Kidney (tissue), 14 donors: ENCODE results near the gene CUEDC1. TPM values are rescaled to one million over a fixed set of nuclear protein-coding genes. Genes with fewer than 3 reads are reported as not detected.

ENCODE experiments used
- DNase-seq, 5 donors: peaks; one replicate each; pipeline ENCODE4 v3.0.0-alpha.2; 2013 to 2020
- FAIRE-seq: peaks from 2 replicates; lab custom pipeline; 2012; peaks lifted over from hg19 to GRCh38; lab: Jason Lieb, UNC
- H3K27ac ChIP-seq, 2 donors: one replicate each; pipeline ENCODE4 v1.7.0; 2013; ENCODE audit warnings: low read depth in 2 of 2, low read length in 2 of 2, inconsistent platforms in 1 of 2
- H3K27me3 ChIP-seq: one replicate; pipeline ENCODE4 v1.7.1; 2013; ENCODE audit warnings: low read length, inconsistent platforms; ENCODE audit not compliant: control insufficient read depth, insufficient read depth
- H3K36me3 ChIP-seq, 3 donors: one replicate each; pipeline versions ENCODE4 v1.7.0 to v1.7.1; 2013; ENCODE audit warnings: low read length in 3 of 3, control low read depth in 1 of 3, inconsistent platforms in 1 of 3; ENCODE audit not compliant: insufficient read depth in 3 of 3, control insufficient read depth in 2 of 3
- H3K4me1 ChIP-seq, 3 donors: one replicate each; pipeline versions ENCODE4 v1.7.0 to v1.7.1; 2013; ENCODE audit warnings: low read length in 3 of 3, inconsistent platforms in 1 of 3, low read depth in 1 of 3; ENCODE audit not compliant: control insufficient read depth in 2 of 3, insufficient read depth in 2 of 3
- H3K4me3 ChIP-seq, 3 donors: one replicate each; pipeline versions ENCODE4 v1.7.0 to v1.8.1; 2013; ENCODE audit warnings: low read length in 3 of 3, control low read depth in 1 of 3, inconsistent platforms in 1 of 3
- H3K9ac ChIP-seq, 3 donors: one replicate each; pipeline versions ENCODE4 v1.7.0 to v1.7.1; 2013; ENCODE audit warnings: low read length in 3 of 3, control low read depth in 1 of 3, inconsistent platforms in 1 of 3
- H3K9me3 ChIP-seq, 3 donors: one replicate each; pipeline versions ENCODE4 v1.7.0 to v1.7.1; 2013; ENCODE audit warnings: low read length in 3 of 3, control low read depth in 1 of 3, inconsistent platforms in 1 of 3; ENCODE audit not compliant: control insufficient read depth in 2 of 3, insufficient read depth in 1 of 3
- CTCF ChIP-seq: IDR thresholded peaks from 3 replicates; pipeline ENCODE4 v1.5.1; 2012; ENCODE audit warnings: mild to moderate bottlenecking, moderate library complexity, borderline replicate concordance; ENCODE audit not compliant: insufficient read depth; ENCODE audit errors: extremely low read depth
- intact Hi-C: fragments of 100-400 bp; cut with DNase I; formaldehyde crosslinking; loops from one replicate; pipeline ENCODE4 v1.11.1; 2022
- polyA plus RNA-seq: library from polyadenylated mRNA; stranded (reverse); fragments of 350-450 nt; fragmentation: Illumina TruSeq; extraction: RNeasy Lipid Tissue Mini Kit (QIAGEN cat#74804); gene quantifications from one replicate; pipeline ENCODE4 v1.2.3, GENCODE V29; 2014; ENCODE audit warnings: low read depth, low replicate concordance; ENCODE audit not compliant: insufficient read depth
- total RNA-seq: library from RNA; stranded (reverse); fragmentation: NEBNext Ultra II Directional; extraction: Animal tissue kit (Norgen Biotek cat#: 25700); gene quantifications from one replicate; pipeline ENCODE4 v1.2.1, GENCODE V29; 2021
- donor health status: control.
- donor health status: control.
- donor health status: control.
- donor health status: control.
- donor health status: control.
- donor health status: DM: yes; HTN: yes; CAD: no.
- donor health status: Normal renal cell carcinoma (clear cell type).

Gene CUEDC1
- total and polyA plus RNA-seq, 2 donors from 2014 or later, result 33.0 to 52.3 TPM

- TF ChIP-seq CTCF, result no peak
- H3K9me3 ChIP-seq, result no peaks in the 10 kb centered on the region
- no peaks in the 10 kb centered on the region for H3K4me1 ChIP-seq
- H3K4me3 ChIP-seq, result no peak overlapping the region
- H3K27me3 ChIP-seq, result no peaks in the 10 kb centered on the region
- H3K9ac ChIP-seq, result no peak overlapping the region
- FAIRE-seq (no peak), DNase-seq (no peak)
- no peaks in the 10 kb centered on the region for H3K36me3 ChIP-seq
- intact Hi-C loops, result no loop called here
- no peak overlapping the region for H3K27ac ChIP-seq
Measured at GRCh38 chr17:57819285-57819684, 135.9 kb downstream of the CUEDC1 start.

GRCh38 chr17:57818066-57818465 is 137.1 kb downstream of the CUEDC1 start:
- Histone ChIP-seq H3K4me3 (no peak overlapping the region), H3K9me3 (no peaks in the 10 kb centered on the region), H3K9ac (no peak overlapping the region), H3K27ac (no peak overlapping the region), H3K36me3 (no peaks in the 10 kb centered on the region), H3K27me3 (no peaks in the 10 kb centered on the region), H3K4me1 (no peaks in the 10 kb centered on the region)
- intact Hi-C loops, result no loop called here
- DNase-seq (no peak), FAIRE-seq (no peak)
- no peak for TF ChIP-seq CTCF

DNA sequence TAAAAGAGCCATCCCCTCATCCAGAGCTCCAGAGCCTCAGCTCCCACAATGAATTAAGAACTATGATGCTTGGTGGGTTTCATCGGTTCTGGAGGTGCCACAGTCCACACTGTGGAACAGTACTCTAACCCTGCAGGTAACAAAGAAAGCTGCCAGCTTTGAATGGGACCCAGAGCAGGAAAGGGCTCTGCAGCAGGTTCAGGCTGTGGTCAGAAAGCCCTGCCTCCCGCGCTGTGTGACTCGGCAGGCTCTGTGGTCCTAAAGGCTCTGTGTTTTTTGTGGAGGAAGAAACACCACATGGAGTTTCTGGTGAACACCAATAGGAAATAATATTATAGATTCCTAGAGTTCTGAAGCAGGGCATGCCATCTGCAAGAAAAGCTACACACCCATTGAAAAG is 137.9 kb downstream of the CUEDC1 start:
- Histone ChIP-seq H3K4me1 (no peaks in the 10 kb centered on the region), H3K4me3 (no peak overlapping the region), H3K27ac (no peak overlapping the region), H3K9me3 (no peaks in the 10 kb centered on the region), H3K27me3 (no peaks in the 10 kb centered on the region), H3K36me3 (no peaks in the 10 kb centered on the region), H3K9ac (no peak overlapping the region)
- TF ChIP-seq CTCF, result no peak
- intact Hi-C loops, result no loop called here
- DNase-seq, result no peak
- FAIRE-seq, result no peak

- FAIRE-seq (no peak), DNase-seq (no peak)
- no peaks in the 10 kb centered on the region for H3K36me3 ChIP-seq
- no peaks in the 10 kb centered on the region for H3K27me3 ChIP-seq
- no peak overlapping the region for H3K9ac ChIP-seq
- intact Hi-C loops, result no loop called here
- no peaks in the 10 kb centered on the region for H3K9me3 ChIP-seq
- no peak for TF ChIP-seq CTCF
- H3K4me1 ChIP-seq, result peaks cover 0 to 19% (median 12%) of the 10 kb centered on the region in 3 donors
- no peak overlapping the region for H3K27ac ChIP-seq
- no peak overlapping the region for H3K4me3 ChIP-seq
Measured at GRCh38 chr17:57814421-57814820, 140.8 kb downstream of the CUEDC1 start.
